ENCODE measurements around the gene FGF22.

Gene FGF22

DNA sequence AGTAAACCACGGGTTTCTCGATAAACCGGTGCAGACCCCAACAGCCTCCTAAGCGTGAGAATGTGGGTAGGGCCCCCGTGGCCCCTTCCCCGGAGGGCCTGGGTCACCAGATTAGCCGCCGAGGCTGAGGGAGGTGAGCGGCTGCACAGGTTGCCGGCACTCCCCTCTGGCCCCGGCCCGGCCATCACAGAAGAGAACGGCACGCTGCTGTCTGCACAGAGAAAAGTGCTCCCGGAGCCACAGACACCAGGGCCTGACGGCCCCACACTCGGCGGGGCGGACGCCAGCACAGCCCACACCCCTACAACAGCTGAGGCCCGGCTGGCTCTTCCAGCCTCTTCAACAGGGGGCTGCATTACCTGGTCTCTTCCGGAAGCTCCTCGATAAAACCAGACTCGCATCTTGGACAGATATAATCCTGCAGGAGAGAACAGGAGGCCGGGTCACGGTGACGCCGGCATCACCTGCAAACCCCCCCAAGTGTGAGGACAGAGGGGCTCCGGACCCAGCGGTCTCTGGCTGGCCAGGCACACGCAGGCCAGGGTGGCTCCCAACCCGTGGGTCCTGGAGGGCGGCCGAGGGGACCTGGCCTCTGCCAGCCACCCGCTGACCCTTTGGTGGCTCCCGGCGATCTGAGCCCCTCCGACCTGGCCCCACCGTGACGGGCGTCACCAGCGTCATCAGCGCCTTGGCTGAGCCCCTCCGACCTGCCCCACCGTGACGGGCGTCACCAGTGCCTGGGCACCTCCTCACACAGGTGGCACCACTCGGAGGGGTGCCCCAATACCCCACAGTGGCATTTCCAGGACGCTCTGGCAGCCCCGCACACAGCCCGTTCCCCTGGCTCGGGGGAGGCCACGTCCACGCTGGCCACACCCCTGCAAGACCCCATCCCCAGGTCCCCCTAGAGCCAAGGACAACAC lies 13.0 kb downstream of the FGF22 start:
- Histone ChIP-seq H3K27me3 (ENCODE audit: control insufficient read depth, insufficient read depth, low read length) (no peaks in the 10 kb centered on the region), H3K27ac (no peak overlapping the region), H3K9me3 (ENCODE audit: control insufficient read depth, low read length) (no peaks in the 10 kb centered on the region), H2AFZ (no peak overlapping the region), H3K4me2 (ENCODE audit: low read length) (no peak overlapping the region), H3K4me3 (ENCODE audit: low read depth, low read length) (no peak overlapping the region), H3K9ac (no peak overlapping the region), H3K4me1 (no peaks in the 10 kb centered on the region), H3K36me3 (ENCODE audit: control insufficient read depth, insufficient read depth, low read length) (no peaks in the 10 kb centered on the region), H3K79me2 (peaks cover 34% of the 10 kb centered on the region)
- TF ChIP-seq, protein P1, sequence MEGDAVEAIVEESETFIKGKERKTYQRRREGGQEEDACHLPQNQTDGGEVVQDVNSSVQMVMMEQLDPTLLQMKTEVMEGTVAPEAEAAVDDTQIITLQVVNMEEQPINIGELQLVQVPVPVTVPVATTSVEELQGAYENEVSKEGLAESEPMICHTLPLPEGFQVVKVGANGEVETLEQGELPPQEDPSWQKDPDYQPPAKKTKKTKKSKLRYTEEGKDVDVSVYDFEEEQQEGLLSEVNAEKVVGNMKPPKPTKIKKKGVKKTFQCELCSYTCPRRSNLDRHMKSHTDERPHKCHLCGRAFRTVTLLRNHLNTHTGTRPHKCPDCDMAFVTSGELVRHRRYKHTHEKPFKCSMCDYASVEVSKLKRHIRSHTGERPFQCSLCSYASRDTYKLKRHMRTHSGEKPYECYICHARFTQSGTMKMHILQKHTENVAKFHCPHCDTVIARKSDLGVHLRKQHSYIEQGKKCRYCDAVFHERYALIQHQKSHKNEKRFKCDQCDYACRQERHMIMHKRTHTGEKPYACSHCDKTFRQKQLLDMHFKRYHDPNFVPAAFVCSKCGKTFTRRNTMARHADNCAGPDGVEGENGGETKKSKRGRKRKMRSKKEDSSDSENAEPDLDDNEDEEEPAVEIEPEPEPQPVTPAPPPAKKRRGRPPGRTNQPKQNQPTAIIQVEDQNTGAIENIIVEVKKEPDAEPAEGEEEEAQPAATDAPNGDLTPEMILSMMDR (IDR thresholded peaks at IDR 0.05), result no peak

DNA sequence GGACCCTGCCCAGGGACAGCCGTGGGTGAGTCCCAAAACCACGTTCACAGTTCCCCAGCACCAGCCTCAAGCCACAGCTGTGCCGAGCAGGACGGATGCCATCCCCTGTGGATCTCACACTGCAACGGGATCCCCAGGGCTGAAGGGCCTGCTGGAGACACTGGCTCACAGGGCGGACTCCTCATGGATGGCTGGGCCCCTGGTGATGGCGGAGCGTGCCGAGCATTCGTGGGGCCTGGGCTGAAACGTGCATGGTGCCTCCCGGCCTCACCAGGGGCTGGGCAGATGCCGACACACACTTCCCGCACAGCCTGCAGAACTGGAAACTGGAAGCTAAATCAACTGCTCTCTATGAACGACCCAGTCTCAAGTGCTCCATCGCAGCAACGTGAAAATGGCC lies 13.7 kb downstream of the FGF22 start:
- no peak overlapping the region for H3K27ac ChIP-seq
- H2AFZ ChIP-seq, result no peak overlapping the region
- peaks cover 40% of the 10 kb centered on the region for H3K79me2 ChIP-seq
- H3K4me2 ChIP-seq (ENCODE audit: low read length), result no peak overlapping the region
- TF ChIP-seq, protein P1 (IDR thresholded peaks at IDR 0.05), result no peak
- H3K27me3 ChIP-seq (ENCODE audit: control insufficient read depth, insufficient read depth, low read length), result no peaks in the 10 kb centered on the region
- no peak overlapping the region for H3K4me3 ChIP-seq (ENCODE audit: low read depth, low read length)
- no peak overlapping the region for H3K9ac ChIP-seq
- H3K4me1 ChIP-seq, result no peaks in the 10 kb centered on the region
- no peaks in the 10 kb centered on the region for H3K36me3 ChIP-seq (ENCODE audit: control insufficient read depth, insufficient read depth, low read length)
- H3K9me3 ChIP-seq (ENCODE audit: control insufficient read depth, low read length), result no peaks in the 10 kb centered on the region

DNA sequence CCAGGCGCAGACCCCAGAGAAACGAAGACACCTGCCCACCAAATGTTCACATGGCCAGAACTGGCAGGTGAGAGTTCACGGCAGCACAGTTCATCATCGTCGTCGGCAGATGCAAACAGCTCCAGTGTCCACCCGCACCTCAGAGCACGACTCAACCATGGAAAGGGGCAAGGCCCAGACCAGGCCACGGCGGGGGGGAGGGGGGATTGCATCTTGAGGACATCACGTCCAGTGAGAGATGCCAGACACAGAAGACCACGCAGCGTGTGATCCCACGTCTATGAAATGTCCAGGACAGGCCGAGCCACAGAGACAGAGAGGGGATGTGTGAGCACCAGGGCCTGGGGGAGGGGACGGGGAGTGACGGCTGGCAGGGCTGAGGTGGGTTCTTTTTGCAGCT lies 16.0 kb downstream of the FGF22 start:
- H3K27ac ChIP-seq, result no peak overlapping the region
- H3K4me1 ChIP-seq, result no peaks in the 10 kb centered on the region
- no peaks in the 10 kb centered on the region for H3K36me3 ChIP-seq (ENCODE audit: control insufficient read depth, insufficient read depth, low read length)

DNA sequence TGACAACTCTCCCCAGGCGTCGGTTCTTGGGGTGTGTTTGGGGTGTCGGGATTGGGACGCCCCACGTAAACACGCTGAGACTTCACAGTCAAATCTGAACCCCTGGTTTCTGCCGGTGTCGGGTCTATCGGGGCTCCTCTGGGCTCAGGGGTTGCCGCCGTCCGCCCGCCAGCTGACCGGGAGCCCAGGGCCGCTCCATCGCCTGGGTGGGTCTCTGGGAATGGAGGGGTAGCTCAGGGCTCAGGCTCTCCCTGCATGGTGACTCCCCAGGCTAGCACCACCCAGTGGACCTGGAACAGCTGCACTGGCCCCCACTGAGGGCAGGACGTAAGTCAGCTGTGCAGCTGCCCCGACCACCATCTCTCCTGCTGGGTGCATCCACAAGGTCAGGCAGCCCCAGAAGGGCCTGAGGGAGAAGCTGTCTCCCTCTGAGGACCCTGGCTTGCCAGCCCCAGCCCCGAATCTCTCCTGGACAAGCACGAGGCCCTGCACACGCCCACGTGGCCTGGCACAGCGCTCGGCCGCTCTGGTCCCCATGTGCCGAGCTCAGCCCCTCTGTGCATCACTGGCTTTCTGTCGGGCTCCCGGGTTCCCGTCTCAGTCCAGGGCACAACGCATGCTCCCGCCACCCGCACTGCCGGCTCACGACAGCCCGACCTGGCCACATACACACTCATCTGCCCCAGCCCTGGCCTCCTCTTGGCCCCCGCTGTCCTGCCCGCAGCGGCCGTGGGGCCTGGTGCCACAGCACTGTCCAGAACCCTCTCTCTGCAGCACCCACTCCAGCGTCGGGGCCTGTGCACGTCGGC lies 17.3 kb downstream of the FGF22 start:
- no peak overlapping the region for H3K4me3 ChIP-seq (ENCODE audit: low read depth, low read length)
- no peak overlapping the region for H3K27ac ChIP-seq
- H3K4me2 ChIP-seq (ENCODE audit: low read length), result no peak overlapping the region
- no peaks in the 10 kb centered on the region for H3K36me3 ChIP-seq (ENCODE audit: control insufficient read depth, insufficient read depth, low read length)
- peaks cover 5% of the 10 kb centered on the region for H3K4me1 ChIP-seq
- peaks cover 71% of the 10 kb centered on the region for H3K79me2 ChIP-seq
- H3K27me3 ChIP-seq (ENCODE audit: control insufficient read depth, insufficient read depth, low read length), result no peaks in the 10 kb centered on the region
- TF ChIP-seq, protein P1 (IDR thresholded peaks at IDR 0.05), result no peak
- H2AFZ ChIP-seq, result no peak overlapping the region
- H3K9ac ChIP-seq, result no peak overlapping the region
- H3K9me3 ChIP-seq (ENCODE audit: control insufficient read depth, low read length), result no peaks in the 10 kb centered on the region

More for the DNA sequence above, 16.0 kb downstream of the FGF22 start:
- peaks cover 60% of the 10 kb centered on the region for H3K79me2 ChIP-seq
- TF ChIP-seq, protein P1 (IDR thresholded peaks at IDR 0.05), result no peak
- no peaks in the 10 kb centered on the region for H3K9me3 ChIP-seq (ENCODE audit: control insufficient read depth, low read length)
- H3K4me3 ChIP-seq (ENCODE audit: low read depth, low read length), result no peak overlapping the region
- H2AFZ ChIP-seq, result no peak overlapping the region
- H3K4me2 ChIP-seq (ENCODE audit: low read length), result no peak overlapping the region
- H3K27me3 ChIP-seq (ENCODE audit: control insufficient read depth, insufficient read depth, low read length), result no peaks in the 10 kb centered on the region
- H3K9ac ChIP-seq, result no peak overlapping the region

Measured in parathyroid adenoma (tissue), 2 donors.